Fibroblast of skin of right biceps (primary cell): Measurements from ENCODE around the gene VSX2.

Experiments used
- DNase-seq: peaks from one replicate; pipeline ENCODE4 v3.0.0-alpha.2; 2013

The VSX2 gene

GRCh38 chr14:74260525-74261233 is 21.4 kb downstream of the VSX2 start:
- DNase-seq = no peak

- DNase-seq = no peak
These were observed 22.0 kb downstream of the VSX2 start for GRCh38 chr14:74261288-74261687.

GRCh38 chr14:74262076-74262475 is 22.8 kb downstream of the VSX2 start:
- no peak for DNase-seq

DNA sequence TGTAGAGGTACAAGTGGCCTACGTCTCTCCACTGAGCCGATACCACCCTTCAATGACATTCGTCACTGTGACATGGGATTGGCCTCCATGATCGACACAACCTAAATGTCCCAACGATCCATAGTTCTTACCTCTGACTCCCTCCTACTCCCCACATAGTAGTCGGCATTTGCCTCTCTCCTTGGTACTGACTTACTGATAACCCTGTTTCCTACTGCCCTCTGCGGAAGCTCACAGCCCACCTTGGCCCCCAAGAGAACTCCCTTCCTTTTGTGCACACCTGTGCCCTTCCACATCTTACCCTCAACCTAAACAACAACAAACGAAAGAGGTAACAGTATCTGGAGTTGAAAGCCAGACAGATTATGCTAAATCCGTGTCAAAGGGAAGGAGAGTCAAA is 23.9 kb downstream of the VSX2 start:
- no peak for DNase-seq

GRCh38 chr14:74263921-74264320 is 24.7 kb downstream of the VSX2 start:
- no peak for DNase-seq

DNA sequence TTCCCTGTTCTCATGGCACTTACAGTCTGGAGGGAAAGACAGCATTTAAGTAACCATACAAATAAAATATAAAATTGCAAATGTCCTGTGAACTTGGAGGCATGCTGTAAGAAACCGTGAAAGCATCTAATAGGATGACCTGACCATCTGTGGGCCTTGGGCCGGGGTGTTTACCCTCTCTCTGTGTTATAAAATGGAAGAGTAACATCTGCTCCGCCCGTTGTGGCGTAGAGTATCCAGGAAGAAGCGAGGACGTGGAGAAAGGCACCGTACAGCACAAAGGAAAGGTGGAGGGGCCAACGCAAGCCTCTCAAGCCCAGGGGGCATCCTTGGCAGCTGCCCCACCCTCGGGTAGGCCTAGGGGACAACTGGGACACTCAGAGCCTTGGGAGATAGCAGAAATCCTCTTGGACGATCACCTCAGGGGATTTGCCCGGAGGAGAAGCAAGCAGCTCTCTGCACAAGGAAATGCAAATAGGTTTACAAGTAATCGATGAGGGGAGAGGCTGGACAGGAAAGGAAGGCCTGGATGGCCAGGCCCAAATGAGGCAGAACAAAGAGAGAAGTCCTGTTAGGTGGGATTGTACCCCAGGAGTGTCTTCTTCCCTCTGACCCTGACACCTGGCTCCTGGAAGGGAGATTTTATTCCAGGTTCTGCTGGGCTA is 26.2 kb downstream of the VSX2 start:
- no peak for DNase-seq

- DNase-seq = peak; percentile 20
These were observed 28.3 kb downstream of the VSX2 start for GRCh38 chr14:74267588-74267987.

- peak; percentile 84 for DNase-seq
These were observed 31.3 kb downstream of the VSX2 start for GRCh38 chr14:74270382-74271177.

DNA sequence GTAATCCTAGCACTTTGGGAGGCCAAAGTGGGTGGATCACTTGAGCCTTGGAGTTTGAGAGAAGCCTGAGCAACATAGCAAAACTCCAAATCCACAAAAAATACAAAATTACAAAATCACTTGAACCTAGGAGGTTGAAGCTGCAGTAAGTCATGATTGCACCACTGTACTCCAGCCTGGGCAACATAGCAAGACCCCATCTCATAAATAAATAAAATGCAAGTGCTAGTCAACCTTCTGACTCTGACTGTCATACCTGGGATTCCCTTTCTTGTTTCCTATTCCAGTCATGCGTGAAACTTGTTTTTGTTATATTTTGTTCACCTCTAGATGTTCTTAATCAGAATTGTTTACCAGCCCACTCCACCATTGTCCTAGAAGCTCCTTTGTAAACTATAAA is 32.1 kb downstream of the VSX2 start:
- DNase-seq = no peak

DNA sequence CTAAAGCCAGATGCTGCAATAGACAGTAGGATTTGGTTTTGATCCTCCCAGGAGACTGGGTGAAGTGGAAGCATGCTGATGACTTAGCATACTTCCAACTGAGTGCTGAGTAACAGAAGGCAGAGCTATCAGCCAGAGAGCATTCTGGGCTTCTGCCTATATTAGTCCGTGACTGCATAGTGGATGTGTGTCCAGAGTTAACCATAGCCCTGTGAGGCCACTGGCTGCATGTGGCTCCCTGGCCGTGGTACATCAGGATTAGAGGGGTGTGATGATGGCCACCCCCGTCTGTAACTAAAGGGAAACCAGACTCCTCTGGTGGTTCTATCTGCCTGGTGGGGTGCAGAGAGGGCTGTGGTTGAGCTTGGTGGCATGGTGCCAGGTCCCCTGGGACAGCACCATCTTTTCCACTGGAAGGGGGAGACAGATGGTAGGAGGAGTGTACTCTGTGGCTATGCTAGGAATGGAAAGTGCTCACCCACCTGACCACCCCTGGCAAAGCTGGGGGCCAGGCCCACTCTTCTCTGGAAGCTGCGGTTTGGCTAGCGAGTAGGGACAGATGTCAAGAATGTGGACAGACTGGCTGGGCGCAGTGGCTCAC is 36.1 kb downstream of the VSX2 start:
- peak; percentile 89 for DNase-seq

GRCh38 chr14:74278080-74278479 is 38.8 kb downstream of the VSX2 start:
- DNase-seq = no peak

DNA sequence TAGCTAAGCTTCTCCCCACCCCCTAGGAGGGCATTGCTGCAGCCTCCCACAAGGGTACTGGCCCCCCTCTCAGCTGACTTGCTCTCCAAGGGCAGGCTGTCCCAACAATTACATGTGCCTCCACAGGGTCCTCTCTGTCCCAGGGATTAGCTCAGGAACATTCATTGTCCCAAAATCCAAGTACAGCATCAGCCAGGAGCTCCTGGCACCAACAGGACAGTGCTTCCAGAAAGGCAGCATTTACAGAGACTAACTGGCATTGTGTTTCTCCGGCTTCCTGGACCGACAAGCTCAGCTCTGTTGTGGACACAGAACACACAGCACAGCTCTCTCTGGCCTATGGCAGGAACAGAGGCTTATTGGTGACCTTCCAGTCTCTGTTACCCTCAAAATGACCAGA is 41.8 kb downstream of the VSX2 start:
- DNase-seq = no peak

DNA sequence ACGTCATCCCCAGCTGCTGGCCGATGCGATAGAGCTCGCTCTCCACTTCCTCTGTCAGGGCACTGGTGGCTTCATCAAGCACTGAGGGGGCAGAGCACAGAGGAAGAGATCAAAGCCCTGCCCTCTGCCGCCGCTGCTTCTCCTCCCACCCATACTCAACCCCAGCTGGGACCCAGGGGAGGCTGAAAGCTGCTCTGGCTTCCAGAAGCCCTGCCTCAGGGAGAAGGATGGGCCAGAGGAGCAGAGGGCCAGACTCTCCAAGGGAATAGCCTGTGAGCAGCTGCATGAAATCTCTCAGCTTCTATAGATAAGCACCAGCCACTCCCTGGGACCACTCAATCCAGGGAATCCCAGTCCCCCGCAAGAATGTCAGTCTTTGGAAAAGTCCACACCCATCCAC is 47.5 kb downstream of the VSX2 start:
- DNase-seq = no peak

GRCh38 chr14:74289801-74290200 is 50.6 kb downstream of the VSX2 start:
- no peak for DNase-seq

GRCh38 chr14:74290415-74290814 is 51.2 kb downstream of the VSX2 start:
- DNase-seq = peak; percentile 27

GRCh38 chr14:74292061-74292460 is 52.8 kb downstream of the VSX2 start:
- DNase-seq = no peak

DNA sequence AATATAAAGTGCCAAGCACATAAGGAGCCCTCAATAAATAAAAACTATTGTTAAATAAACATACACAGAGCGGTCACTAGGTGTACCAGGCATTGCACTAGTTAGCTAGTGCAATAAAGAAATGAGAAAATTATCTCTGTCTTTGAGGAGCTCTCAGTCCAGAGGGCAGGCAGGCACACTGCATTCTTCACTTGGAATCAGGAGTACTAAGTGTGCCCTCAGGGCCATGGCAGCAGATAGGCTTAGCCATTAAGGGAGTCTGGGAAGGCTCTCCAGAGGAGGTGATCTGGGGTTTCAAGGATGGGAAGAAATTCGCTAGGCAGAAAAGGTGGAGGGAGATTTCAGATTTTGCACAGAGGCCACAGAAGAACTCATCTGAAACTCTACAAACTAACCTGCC is 54.4 kb downstream of the VSX2 start:
- no peak for DNase-seq

DNA sequence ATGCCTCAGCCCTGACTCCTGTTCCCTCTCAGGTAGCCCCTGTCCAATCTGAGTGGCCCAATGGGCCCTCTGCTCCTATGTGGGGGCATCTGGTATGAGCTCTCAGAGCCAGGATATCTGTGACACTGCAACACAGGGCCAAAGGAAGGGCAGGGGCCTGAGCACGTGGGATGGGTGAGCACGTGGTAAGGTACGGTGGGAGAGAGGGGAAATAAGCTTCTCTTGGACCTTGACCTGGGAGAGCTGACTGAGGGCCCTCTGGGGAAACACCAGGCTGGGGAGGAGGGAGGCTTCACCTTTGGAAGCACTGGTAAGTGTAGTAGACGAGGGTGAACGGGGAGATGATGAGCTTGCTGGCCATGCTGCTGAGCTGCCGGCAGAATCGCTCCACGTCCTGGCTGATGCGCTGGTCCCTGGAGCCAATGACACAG is 56.8 kb downstream of the VSX2 start:
- no peak for DNase-seq

DNA sequence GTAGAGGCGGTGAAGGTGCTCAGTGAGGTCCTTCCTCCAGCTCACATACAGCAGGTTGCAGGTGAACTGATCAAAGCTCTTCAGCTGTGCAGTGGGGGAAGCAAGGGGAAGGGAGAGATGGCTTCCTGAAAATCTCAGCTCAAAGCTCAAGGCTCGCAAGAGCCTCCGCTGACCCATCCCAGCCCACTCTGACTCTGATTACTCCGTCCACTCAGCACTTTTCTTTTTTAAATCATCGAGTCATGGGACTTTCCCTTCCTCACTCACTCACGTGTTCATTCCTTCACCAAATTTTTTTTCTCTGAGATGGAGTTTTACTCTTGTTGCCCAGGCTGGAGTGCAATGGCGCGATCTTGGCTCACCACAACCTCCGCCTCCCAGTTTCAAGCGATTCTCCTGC is 58.7 kb downstream of the VSX2 start:
- DNase-seq = no peak

DNA sequence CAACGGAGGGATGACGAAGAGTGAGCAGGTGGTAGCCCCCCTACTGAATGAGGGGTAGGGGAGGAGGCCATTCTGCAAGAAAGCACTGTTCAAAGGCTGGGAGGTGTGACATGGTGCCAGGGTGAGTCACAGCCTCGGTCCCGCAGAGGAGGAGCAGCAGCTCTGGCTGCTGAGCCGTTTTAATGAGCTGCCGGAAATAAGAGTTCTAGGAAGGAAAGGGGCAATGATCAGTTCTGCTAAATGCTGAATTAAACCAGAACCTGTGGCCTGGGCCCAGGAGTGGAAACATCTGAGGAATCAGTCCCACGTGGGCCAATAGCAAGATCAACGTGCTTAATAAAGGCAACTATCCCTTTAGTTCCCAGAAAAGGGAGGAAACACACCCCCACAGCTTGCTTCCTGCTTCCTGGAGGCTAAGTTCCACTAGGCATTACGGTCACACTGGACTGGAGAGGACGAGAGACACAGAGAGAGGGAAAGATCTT is 59.9 kb downstream of the VSX2 start:
- DNase-seq = no peak

DNA sequence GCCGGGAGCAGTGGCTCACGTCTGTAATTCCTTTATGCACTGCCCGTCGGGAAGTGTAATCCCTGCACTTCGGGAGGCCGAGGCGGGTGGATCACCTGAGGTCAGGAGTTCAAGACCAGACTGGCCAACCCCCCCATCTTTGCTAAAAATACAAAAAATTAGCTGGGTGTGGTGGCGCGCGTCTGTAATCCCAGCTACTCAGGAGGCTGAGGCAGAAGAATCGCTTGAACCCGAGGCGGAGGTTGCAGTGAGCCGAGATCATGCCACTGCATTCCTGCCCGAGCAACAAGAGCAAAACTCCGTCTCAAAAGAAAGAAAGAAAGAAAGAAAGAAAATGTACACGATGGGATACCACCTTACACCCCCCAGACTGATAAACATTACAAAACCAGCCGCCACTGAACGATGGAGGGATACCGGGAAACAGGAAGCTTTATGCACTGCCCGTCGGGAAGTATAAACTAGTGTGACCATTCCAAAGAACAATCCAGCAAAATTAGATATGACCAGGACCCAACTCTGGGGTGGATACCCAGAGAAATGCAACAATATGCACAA is 62.4 kb downstream of the VSX2 start:
- DNase-seq = no peak

DNA sequence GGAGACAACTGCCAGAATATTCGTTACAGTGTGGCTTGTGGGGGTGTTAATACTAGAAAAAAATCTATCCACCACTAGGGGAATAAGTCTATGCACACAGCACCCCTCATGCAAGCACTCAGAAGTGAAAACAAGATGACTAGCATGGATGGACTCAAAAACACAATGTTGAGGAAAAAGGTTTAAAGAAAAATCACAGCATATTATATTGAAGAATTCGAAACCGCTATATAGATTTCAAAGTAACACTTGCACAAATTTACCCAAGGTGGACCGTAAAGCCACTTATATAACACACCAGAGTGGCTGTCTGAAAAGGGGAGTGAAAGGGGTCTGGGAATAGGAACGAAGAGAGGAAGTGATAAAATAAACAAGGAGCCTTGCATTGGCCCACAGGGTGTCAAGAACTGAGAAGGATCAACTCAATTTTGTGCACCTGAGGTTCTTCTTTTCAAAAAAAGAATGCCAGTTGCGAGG is 62.9 kb downstream of the VSX2 start:
- DNase-seq = peak; percentile 48
